Endothelial cell of umbilical vein (primary cell): ENCODE measurements around the gene AKAP5. TPM values are rescaled to one million over a fixed set of nuclear protein-coding genes. Genes with fewer than 3 reads are reported as not detected.

Source experiments
- BruUV-seq: library from RNA; stranded (reverse); fragments of 400-500 nt; replicated peaks from 2 replicates; lab custom pipeline; 2021; lab: Mats Ljungman, UMichigan
- CTCF ChIA-PET: fragments of 300-600, 350-600 bp; sonication (Branson Sonifier 250); formaldehyde crosslinking; loops from one replicate; lab custom pipeline; 2021; ENCODE audit warnings: antibody characterized with exemption, inconsistent platforms; lab: Charles Lee
- POLR2A ChIA-PET: fragments of 300-600, 350-600 bp; sonication (Branson Sonifier 250); formaldehyde crosslinking; loops from one replicate; lab custom pipeline; 2021; ENCODE audit warnings: antibody characterized with exemption, inconsistent platforms; lab: Charles Lee
- DNase-seq: peaks from one replicate; pipeline ENCODE4 v3.0.0-alpha.2; 2011; ENCODE audit warnings: low read depth, low spot score
- FAIRE-seq: peaks from 2 replicates; lab custom pipeline; 2011; peaks lifted over from hg19 to GRCh38; lab: Jason Lieb, UNC
- H2AFZ ChIP-seq: 2 replicates; pipeline ENCODE4 v1.6.0; 2012; ENCODE audit warnings: low read depth, low read length, control low read depth, inconsistent platforms
- H3K27ac ChIP-seq: 2 replicates; pipeline ENCODE4 v1.5.1; 2011; ENCODE audit warnings: low read depth, mild to moderate bottlenecking, control low read depth, low read length, moderate library complexity; ENCODE audit not compliant: insufficient read depth
- H3K27me3 ChIP-seq, 2 experiments: 2 replicates each; pipeline versions ENCODE4 v1.6.0 to v1.6.1; 2011; ENCODE audit warnings: low read length in 2 of 2, mixed read lengths in 1 of 2; ENCODE audit not compliant: control insufficient read depth in 2 of 2, insufficient read depth in 2 of 2
- H3K36me3 ChIP-seq, 2 experiments: 2 replicates in 1 of 2; 3 replicates in 1 of 2; pipeline ENCODE4 v1.5.1; 2011; ENCODE audit warnings: low read length in 2 of 2, mild to moderate bottlenecking in 1 of 2, moderate library complexity in 1 of 2; ENCODE audit not compliant: control insufficient read depth in 2 of 2, insufficient read depth in 2 of 2; ENCODE audit errors: extremely low read depth in 1 of 2
- H3K4me1 ChIP-seq: 3 replicates; pipeline ENCODE4 v1.5.1; 2011; ENCODE audit warnings: mild to moderate bottlenecking, low read length; ENCODE audit not compliant: control insufficient read depth, insufficient read depth; ENCODE audit errors: extremely low read depth
- H3K4me2 ChIP-seq: 2 replicates; pipeline ENCODE4 v1.6.1; 2011; ENCODE audit warnings: low read length, control low read depth, mixed read lengths; ENCODE audit not compliant: insufficient read depth
- H3K4me3 ChIP-seq, 3 experiments: fragments of 200-600 bp in 1 of 3; sonication (generic), shearing (Covaris generic) in 1 of 3; replicated peaks in 1 of 3; 2 replicates each; pipeline ENCODE4 v1.5.1; 2011 to 2016; ENCODE audit warnings: control low read depth in 3 of 3, low read length in 3 of 3, mild to moderate bottlenecking in 2 of 3, inconsistent platforms in 1 of 3, low read depth in 1 of 3, moderate library complexity in 1 of 3; ENCODE audit not compliant: insufficient read depth in 1 of 3
- H3K79me2 ChIP-seq: 2 replicates; pipeline ENCODE4 v1.6.0; 2012; ENCODE audit warnings: low read length, inconsistent platforms; ENCODE audit not compliant: control insufficient read depth, insufficient read depth
- H3K9ac ChIP-seq: replicated peaks from 2 replicates; pipeline ENCODE3; 2011; ENCODE audit warnings: low read length, control low read depth; ENCODE audit not compliant: insufficient read depth; ENCODE audit errors: extremely low read depth
- H3K9me1 ChIP-seq: replicated peaks from 3 replicates; pipeline ENCODE4 v1.6.0; 2011; ENCODE audit warnings: mild to moderate bottlenecking, low read length; ENCODE audit not compliant: control insufficient read depth, insufficient read depth; ENCODE audit errors: extremely low read depth
- H3K9me3 ChIP-seq: replicated peaks from 2 replicates; pipeline ENCODE4 v1.5.1; 2012; ENCODE audit warnings: low read length, inconsistent platforms; ENCODE audit not compliant: control insufficient read depth, insufficient read depth
- H4K20me1 ChIP-seq: replicated peaks from 2 replicates; pipeline ENCODE3; 2011; ENCODE audit warnings: mild to moderate bottlenecking, low read length; ENCODE audit not compliant: control insufficient read depth, insufficient read depth; ENCODE audit errors: extremely low read depth
- EZH2 ChIP-seq: IDR thresholded peaks from 2 replicates; pipeline ENCODE4 v1.6.1; 2012; ENCODE audit warnings: borderline replicate concordance, low read depth, mild to moderate bottlenecking, moderate library complexity, low read length, inconsistent platforms; ENCODE audit not compliant: severe bottlenecking
- FOS ChIP-seq: IDR thresholded peaks from 2 replicates; pipeline ENCODE4 v1.6.1; 2011; ENCODE audit warnings: mild to moderate bottlenecking, low read length, moderate library complexity, borderline replicate concordance; ENCODE audit not compliant: insufficient read depth
- GATA2 ChIP-seq: IDR thresholded peaks from 2 replicates; pipeline ENCODE4 v1.7.0; 2011; ENCODE audit warnings: low read depth, mild to moderate bottlenecking, moderate library complexity, mixed read lengths, low read length; ENCODE audit not compliant: insufficient read length, insufficient read depth
- JUN ChIP-seq: IDR thresholded peaks from 2 replicates; pipeline ENCODE4 v1.6.1; 2011; ENCODE audit warnings: borderline replicate concordance, low read depth; ENCODE audit not compliant: insufficient read length, insufficient read depth
- MYC ChIP-seq: IDR thresholded peaks from one replicate; pipeline ENCODE4 v1.6.1; 2011; ENCODE audit warnings: mild to moderate bottlenecking, low read depth, low read length
- POLR2A ChIP-seq: IDR thresholded peaks from 2 replicates; pipeline ENCODE4 v1.6.1; 2012; ENCODE audit warnings: low read depth, mild to moderate bottlenecking, control low read depth, low read length
- POLR2AphosphoS5 ChIP-seq: IDR thresholded peaks from 2 replicates; pipeline ENCODE4 v1.6.1; 2012; ENCODE audit warnings: low read depth, mild to moderate bottlenecking, control low read depth, low read length, moderate library complexity; ENCODE audit not compliant: insufficient read depth
- dilution Hi-C: fragments of 300-500 bp; cut with MboI; formaldehyde crosslinking; loops from one replicate; pipeline ENCODE4 v1.15.0; 2019; ENCODE audit warnings: low sequenced_read_pairs; ENCODE audit not compliant: extremely low pct_ligation_motif_present
- intact Hi-C: fragments of 100-400 bp; cut with micrococcal nuclease; formaldehyde crosslinking; loops from one replicate; pipeline ENCODE4 v1.10.0; 2022
- polyA plus RNA-seq, 4 experiments: library from polyadenylated mRNA; depleted of rRNA in 3 of 4; stranded (reverse) in 3 of 4; unstranded in 1 of 4; fragments of >200 nt; gene quantifications; 2 replicates each; pipeline versions ENCODE4 v1.2.1 to v1.2.3, GENCODE V29; 2011 to 2012; ENCODE audit warnings: missing spikeins in 1 of 4
- total RNA-seq: library from RNA; stranded (reverse); gene quantifications from 2 replicates; pipeline ENCODE4 v1.2.3, GENCODE V29; 2021
- TF ChIP-seq, protein P1 (sequence below): IDR thresholded peaks from 2 replicates; pipeline ENCODE4 v1.6.1; 2011; ENCODE audit not compliant: insufficient read depth, insufficient read length
- TF ChIP-seq, protein P2 (sequence below), 2 donors: IDR thresholded peaks; 1 replicate in 1 of 2; 2 replicates in 1 of 2; pipeline ENCODE4 v1.5.1; 2011; ENCODE audit warnings: low read length in 2 of 2, mild to moderate bottlenecking in 2 of 2, moderate library complexity in 2 of 2, control low read depth in 1 of 2, inconsistent platforms in 1 of 2, low read depth in 1 of 2; ENCODE audit not compliant: insufficient read depth in 1 of 2; ENCODE audit errors: extremely low read depth in 1 of 2

AKAP5 gene
- total and polyA plus RNA-seq, 2 donors (not counting 3 experiments of a cell fraction or from before 2014, with no cell fraction given), result 0.10 to 0.75 TPM

- FAIRE-seq, result no peak
- peaks cover 16% of the 10 kb centered on the region for H3K4me1 ChIP-seq
- no peak overlapping the region for H3K9ac ChIP-seq
- H2AFZ ChIP-seq, result no peak overlapping the region
- intact Hi-C loops (no loop called here), dilution Hi-C loops (no loop called here)
- TF ChIP-seq JUN (no peak), POLR2AphosphoS5 (no peak), GATA2 (no peak), POLR2A (no peak), EZH2 (no peak), FOS (no peak), MYC (no peak)
- TF ChIP-seq, protein P1, sequence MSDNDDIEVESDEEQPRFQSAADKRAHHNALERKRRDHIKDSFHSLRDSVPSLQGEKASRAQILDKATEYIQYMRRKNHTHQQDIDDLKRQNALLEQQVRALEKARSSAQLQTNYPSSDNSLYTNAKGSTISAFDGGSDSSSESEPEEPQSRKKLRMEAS, result no peak
- TF ChIP-seq, protein P2, sequence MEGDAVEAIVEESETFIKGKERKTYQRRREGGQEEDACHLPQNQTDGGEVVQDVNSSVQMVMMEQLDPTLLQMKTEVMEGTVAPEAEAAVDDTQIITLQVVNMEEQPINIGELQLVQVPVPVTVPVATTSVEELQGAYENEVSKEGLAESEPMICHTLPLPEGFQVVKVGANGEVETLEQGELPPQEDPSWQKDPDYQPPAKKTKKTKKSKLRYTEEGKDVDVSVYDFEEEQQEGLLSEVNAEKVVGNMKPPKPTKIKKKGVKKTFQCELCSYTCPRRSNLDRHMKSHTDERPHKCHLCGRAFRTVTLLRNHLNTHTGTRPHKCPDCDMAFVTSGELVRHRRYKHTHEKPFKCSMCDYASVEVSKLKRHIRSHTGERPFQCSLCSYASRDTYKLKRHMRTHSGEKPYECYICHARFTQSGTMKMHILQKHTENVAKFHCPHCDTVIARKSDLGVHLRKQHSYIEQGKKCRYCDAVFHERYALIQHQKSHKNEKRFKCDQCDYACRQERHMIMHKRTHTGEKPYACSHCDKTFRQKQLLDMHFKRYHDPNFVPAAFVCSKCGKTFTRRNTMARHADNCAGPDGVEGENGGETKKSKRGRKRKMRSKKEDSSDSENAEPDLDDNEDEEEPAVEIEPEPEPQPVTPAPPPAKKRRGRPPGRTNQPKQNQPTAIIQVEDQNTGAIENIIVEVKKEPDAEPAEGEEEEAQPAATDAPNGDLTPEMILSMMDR (IDR thresholded peaks at IDR 0.05; ENCODE audit: extremely low read depth in 1 of 2, insufficient read depth in 1 of 2, low read depth in 1 of 2, low read length in 2 of 2), result no peak
- H3K79me2 ChIP-seq, result no peaks in the 10 kb centered on the region
- no peak for DNase-seq
- no peaks in the 10 kb centered on the region for H3K9me1 ChIP-seq
- ChIA-PET CTCF (interaction anchor here (0.7 to 3.9 kb wide), 4 partner anchors 12 to 81 kb away, joined by 3 to 22 read pairs (median 4); no protein-coding TSS in a partner anchor), POLR2A (interaction anchor here (0.7 kb wide), 1 partner anchor 423 kb away, joined by 8 read pairs; no protein-coding TSS in a partner anchor)
- no peak overlapping the region for H3K4me3 ChIP-seq
- H3K36me3 ChIP-seq, result peaks cover 4 to 14% of the 10 kb centered on the region in 2 experiments
- no peaks in the 10 kb centered on the region for H3K27me3 ChIP-seq
- no peak overlapping the region for H3K4me2 ChIP-seq
- H3K27ac ChIP-seq, result no peak overlapping the region
- no TSS peak for BruUV-seq
- H4K20me1 ChIP-seq, result no peaks in the 10 kb centered on the region
- no peaks in the 10 kb centered on the region for H3K9me3 ChIP-seq
Observed at GRCh38 chr14:64434528-64434927, 30.8 kb upstream of the AKAP5 start.
